K562 (cell line): ENCODE results near the gene RAD52. TPM values are rescaled to one million over a fixed set of nuclear protein-coding genes. Genes with fewer than 3 reads are reported as not detected.
A peak's percentile ranks its signal among the peaks of the same experiment; 100 is the strongest.

Experiments used
- CAMTA2 ChIP-seq: fragments of 250-450 bp; sonication (Bioruptor Pico); conservative IDR thresholded peaks from 2 replicates; pipeline ENCODE4 v1.5.1; 2022
- CSDE1 ChIP-seq, 2 experiments: fragments of 450-650 bp; IDR thresholded peaks; 2 replicates each; pipeline ENCODE4 v1.6.1; 2016; ENCODE audit warnings: mild to moderate bottlenecking in 1 of 2
- SMAD4 ChIP-seq: fragments of 250-450 bp; sonication (Bioruptor Pico); conservative IDR thresholded peaks from 2 replicates; pipeline ENCODE4 v1.8.0; 2021; ENCODE audit warnings: inconsistent platforms, mild to moderate bottlenecking, moderate library complexity
- ZNF75A ChIP-seq: fragments of 450-650 bp; formaldehyde crosslinking; IDR thresholded peaks from 2 replicates; pipeline ENCODE4 v1.4.0; 2020; ENCODE audit warnings: mild to moderate bottlenecking
- polyA plus RNA-seq, 8 experiments: library from polyadenylated mRNA; depleted of rRNA in 4 of 8; stranded (reverse) in 5 of 8; unstranded in 3 of 8; fragments of >200 nt; fragmentation: Nextera tagmentation in 2 of 8; fragmentation: Illumina TruSeq in 1 of 8; extraction: Ambion mirVana in 2 of 8; extraction: Trizol in 1 of 8; gene quantifications; 2 replicates each; pipeline versions ENCODE4 v1.2.1 to v1.2.3, GENCODE V29; 2011 to 2014; ENCODE audit warnings: inconsistent platforms in 1 of 8, missing spikeins in 1 of 8
- total RNA-seq, 7 experiments: library from RNA; depleted of rRNA in 6 of 7; stranded (reverse); fragments of >200 nt in 6 of 7; fragmentation: Illumina TruSeq in 2 of 7; extraction: Trizol in 2 of 7; gene quantifications; 2 replicates each; pipeline versions ENCODE4 v1.2.1 to v1.2.3, GENCODE V29; 2011 to 2021; ENCODE audit warnings: low replicate concordance in 1 of 7
- TF ChIP-seq, protein P1 (sequence below): fragments of 250-450 bp; sonication (Bioruptor Pico); IDR thresholded peaks from 2 replicates; pipeline ENCODE4 v1.8.0; 2021; ENCODE audit warnings: moderate library complexity, mild to moderate bottlenecking, inconsistent platforms
- TF ChIP-seq, protein P2 (sequence below), 2 experiments: fragments of 200-800 bp in 1 of 2; sonication (Bioruptor generic) in 1 of 2; sonication (generic) in 1 of 2; formaldehyde crosslinking in 1 of 2; IDR thresholded peaks in 1 of 2; conservative IDR thresholded peaks in 1 of 2; 2 replicates each; pipeline versions ENCODE4 v1.5.0 to v1.6.1; 2016 to 2020; ENCODE audit warnings: missing compliant biosample characterization in 1 of 2, missing genetic modification characterization in 1 of 2, missing genetic modification reagents in 1 of 2
- TF ChIP-seq, protein P3 (sequence below): fragments of 450-650 bp; IDR thresholded peaks from 2 replicates; pipeline ENCODE4 v1.6.1; 2017; ENCODE audit warnings: antibody characterized with exemption, mild to moderate bottlenecking
- TF ChIP-seq, protein P4 (sequence below), 3 experiments: fragments of 200-800 bp in 1 of 3; fragments of 250-450 bp in 1 of 3; fragments of 450-650 bp in 1 of 3; sonication (Bioruptor Pico) in 1 of 3; sonication (Bioruptor generic) in 1 of 3; formaldehyde crosslinking in 1 of 3; IDR thresholded peaks; 2 replicates each; pipeline versions ENCODE4 v1.6.1 to v1.8.0; 2016 to 2022; ENCODE audit warnings: mild to moderate bottlenecking in 2 of 3, missing genetic modification characterization in 2 of 3, missing compliant biosample characterization in 1 of 3, moderate library complexity in 1 of 3

The RAD52 gene
- total and polyA plus RNA-seq, 9 of the 15 experiments (the other 6 are each of a cell fraction or from before 2014, with no cell fraction given), result 1.3 to 15.9 (median 9.3) TPM

DNA sequence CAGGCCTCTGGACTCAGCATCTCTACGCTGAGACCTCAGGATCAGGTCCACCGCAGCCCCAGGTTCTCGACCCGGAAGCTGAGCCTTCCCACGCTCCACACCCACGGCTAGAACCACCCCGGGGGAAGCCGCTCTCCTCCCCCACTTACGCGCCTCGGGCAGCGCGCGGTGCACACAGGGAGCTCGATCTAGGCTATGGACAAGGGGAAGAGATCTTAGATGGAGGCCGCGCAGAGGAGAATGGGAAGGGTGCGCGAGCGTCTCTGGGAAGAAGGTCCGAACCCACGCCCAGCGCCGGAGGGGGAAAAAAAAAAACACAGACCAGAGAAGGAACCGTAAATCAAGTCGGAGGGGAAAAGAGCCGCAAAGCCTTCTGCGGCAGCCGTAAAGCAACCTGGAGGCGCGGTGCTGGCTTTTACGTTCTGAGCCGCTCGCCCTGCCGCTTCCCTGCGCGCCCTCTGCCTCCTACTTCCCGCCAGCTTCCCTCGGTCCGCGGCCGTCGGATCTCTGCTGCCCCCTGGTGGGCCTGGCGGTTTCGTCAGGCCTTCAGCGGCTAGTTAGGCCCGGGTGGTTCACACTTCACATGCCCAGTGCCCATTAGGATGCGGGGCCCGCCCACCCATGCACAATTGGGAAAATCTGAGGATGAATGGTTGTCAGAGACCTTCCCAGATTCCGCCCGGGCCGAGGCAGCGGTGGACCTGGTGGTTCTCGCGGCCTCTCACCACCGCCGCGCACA is at the start of gene RAD52 (continued):
- no peak for TF ChIP-seq CSDE1 (IDR thresholded peaks at IDR 0.05)
- TF ChIP-seq, protein P1, sequence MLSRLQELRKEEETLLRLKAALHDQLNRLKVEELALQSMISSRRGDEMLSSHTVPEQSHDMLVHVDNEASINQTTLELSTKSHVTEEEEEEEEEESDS, result no peak
- 0 out of 2 replicates have a peak, but pooled peaks have one; percentile 21 for TF ChIP-seq SMAD4 (CRISPR knock-in tag)
- TF ChIP-seq, protein P2, sequence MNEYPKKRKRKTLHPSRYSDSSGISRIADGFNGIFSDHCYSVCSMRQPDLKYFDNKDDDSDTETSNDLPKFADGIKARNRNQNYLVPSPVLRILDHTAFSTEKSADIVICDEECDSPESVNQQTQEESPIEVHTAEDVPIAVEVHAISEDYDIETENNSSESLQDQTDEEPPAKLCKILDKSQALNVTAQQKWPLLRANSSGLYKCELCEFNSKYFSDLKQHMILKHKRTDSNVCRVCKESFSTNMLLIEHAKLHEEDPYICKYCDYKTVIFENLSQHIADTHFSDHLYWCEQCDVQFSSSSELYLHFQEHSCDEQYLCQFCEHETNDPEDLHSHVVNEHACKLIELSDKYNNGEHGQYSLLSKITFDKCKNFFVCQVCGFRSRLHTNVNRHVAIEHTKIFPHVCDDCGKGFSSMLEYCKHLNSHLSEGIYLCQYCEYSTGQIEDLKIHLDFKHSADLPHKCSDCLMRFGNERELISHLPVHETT (CRISPR knock-in tag; conservative IDR thresholded peaks at IDR 0.05 in 1 of 2, IDR thresholded peaks at IDR 0.05 in 1 of 2), result peak in 1 of 2 experiments; percentile 80; a peak in 1 of 4 replicates
- TF ChIP-seq, protein P3, sequence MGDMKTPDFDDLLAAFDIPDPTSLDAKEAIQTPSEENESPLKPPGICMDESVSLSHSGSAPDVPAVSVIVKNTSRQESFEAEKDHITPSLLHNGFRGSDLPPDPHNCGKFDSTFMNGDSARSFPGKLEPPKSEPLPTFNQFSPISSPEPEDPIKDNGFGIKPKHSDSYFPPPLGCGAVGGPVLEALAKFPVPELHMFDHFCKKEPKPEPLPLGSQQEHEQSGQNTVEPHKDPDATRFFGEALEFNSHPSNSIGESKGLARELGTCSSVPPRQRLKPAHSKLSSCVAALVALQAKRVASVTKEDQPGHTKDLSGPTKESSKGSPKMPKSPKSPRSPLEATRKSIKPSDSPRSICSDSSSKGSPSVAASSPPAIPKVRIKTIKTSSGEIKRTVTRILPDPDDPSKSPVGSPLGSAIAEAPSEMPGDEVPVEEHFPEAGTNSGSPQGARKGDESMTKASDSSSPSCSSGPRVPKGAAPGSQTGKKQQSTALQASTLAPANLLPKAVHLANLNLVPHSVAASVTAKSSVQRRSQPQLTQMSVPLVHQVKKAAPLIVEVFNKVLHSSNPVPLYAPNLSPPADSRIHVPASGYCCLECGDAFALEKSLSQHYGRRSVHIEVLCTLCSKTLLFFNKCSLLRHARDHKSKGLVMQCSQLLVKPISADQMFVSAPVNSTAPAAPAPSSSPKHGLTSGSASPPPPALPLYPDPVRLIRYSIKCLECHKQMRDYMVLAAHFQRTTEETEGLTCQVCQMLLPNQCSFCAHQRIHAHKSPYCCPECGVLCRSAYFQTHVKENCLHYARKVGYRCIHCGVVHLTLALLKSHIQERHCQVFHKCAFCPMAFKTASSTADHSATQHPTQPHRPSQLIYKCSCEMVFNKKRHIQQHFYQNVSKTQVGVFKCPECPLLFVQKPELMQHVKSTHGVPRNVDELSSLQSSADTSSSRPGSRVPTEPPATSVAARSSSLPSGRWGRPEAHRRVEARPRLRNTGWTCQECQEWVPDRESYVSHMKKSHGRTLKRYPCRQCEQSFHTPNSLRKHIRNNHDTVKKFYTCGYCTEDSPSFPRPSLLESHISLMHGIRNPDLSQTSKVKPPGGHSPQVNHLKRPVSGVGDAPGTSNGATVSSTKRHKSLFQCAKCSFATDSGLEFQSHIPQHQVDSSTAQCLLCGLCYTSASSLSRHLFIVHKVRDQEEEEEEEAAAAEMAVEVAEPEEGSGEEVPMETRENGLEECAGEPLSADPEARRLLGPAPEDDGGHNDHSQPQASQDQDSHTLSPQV, result no peak; the same call in 1 of the 2 replicates
- TF ChIP-seq CAMTA2 (CRISPR knock-in tag), result no peak
- TF ChIP-seq ZNF75A (CRISPR knock-in tag), result no peak
- TF ChIP-seq, protein P4, sequence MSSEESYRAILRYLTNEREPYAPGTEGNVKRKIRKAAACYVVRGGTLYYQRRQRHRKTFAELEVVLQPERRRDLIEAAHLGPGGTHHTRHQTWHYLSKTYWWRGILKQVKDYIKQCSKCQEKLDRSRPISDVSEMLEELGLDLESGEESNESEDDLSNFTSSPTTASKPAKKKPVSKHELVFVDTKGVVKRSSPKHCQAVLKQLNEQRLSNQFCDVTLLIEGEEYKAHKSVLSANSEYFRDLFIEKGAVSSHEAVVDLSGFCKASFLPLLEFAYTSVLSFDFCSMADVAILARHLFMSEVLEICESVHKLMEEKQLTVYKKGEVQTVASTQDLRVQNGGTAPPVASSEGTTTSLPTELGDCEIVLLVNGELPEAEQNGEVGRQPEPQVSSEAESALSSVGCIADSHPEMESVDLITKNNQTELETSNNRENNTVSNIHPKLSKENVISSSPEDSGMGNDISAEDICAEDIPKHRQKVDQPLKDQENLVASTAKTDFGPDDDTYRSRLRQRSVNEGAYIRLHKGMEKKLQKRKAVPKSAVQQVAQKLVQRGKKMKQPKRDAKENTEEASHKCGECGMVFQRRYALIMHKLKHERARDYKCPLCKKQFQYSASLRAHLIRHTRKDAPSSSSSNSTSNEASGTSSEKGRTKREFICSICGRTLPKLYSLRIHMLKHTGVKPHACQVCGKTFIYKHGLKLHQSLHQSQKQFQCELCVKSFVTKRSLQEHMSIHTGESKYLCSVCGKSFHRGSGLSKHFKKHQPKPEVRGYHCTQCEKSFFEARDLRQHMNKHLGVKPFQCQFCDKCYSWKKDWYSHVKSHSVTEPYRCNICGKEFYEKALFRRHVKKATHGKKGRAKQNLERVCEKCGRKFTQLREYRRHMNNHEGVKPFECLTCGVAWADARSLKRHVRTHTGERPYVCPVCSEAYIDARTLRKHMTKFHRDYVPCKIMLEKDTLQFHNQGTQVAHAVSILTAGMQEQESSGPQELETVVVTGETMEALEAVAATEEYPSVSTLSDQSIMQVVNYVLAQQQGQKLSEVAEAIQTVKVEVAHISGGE (CRISPR knock-in tag; IDR thresholded peaks at IDR 0.05), result peak in 1 of 3 experiments; percentile 84; a peak in 2 of 6 replicates
